Stimulated activated CD4-positive, alpha-beta T cell treated with anti-CD3 and anti-CD28 coated beads, Interleukin-1b, Interleukin-23, amount 100 ng/mL, for 4 hours (primary cell): ENCODE results near the gene PPP2R2C.

ENCODE experiments used
- DNase-seq, 2 donors: peaks; one replicate each; pipeline ENCODE4 v3.0.0-alpha.2; 2020; ENCODE audit warnings: low read depth in 2 of 2

The PPP2R2C gene

GRCh38 chr4:6469898-6470501 is 2.4 kb downstream of the PPP2R2C start:
- DNase-seq, result no peak

GRCh38 chr4:6469144-6469543 is 3.3 kb downstream of the PPP2R2C start:
- no peak for DNase-seq

- DNase-seq, result no peak
These were observed 4.0 kb downstream of the PPP2R2C start for GRCh38 chr4:6468376-6468775.

GRCh38 chr4:6467600-6467999 is 4.8 kb downstream of the PPP2R2C start:
- no peak for DNase-seq

GRCh38 chr4:6466756-6467381 is 5.5 kb downstream of the PPP2R2C start:
- DNase-seq, result no peak

- no peak for DNase-seq
These were observed 6.5 kb downstream of the PPP2R2C start for GRCh38 chr4:6465955-6466354.

- DNase-seq, result no peak
These were observed 7.4 kb downstream of the PPP2R2C start for GRCh38 chr4:6464842-6465588.

GRCh38 chr4:6463311-6464289 is 8.8 kb downstream of the PPP2R2C start:
- DNase-seq, result no peak

GRCh38 chr4:6461301-6462165 is 10.9 kb downstream of the PPP2R2C start:
- no peak for DNase-seq

- DNase-seq, result no peak
These were observed 11.5 kb downstream of the PPP2R2C start for GRCh38 chr4:6460876-6461275.

- DNase-seq, result no peak
These were observed 13.9 kb downstream of the PPP2R2C start for GRCh38 chr4:6458528-6458927.

- no peak for DNase-seq
These were observed 16.0 kb downstream of the PPP2R2C start for GRCh38 chr4:6456450-6456849.

- DNase-seq, result no peak
These were observed 18.1 kb downstream of the PPP2R2C start for GRCh38 chr4:6454112-6454910.

GRCh38 chr4:6453688-6453990 is 18.8 kb downstream of the PPP2R2C start:
- no peak for DNase-seq

GRCh38 chr4:6452897-6453687 is 19.3 kb downstream of the PPP2R2C start:
- DNase-seq, result no peak

GRCh38 chr4:6452116-6452896 is 20.1 kb downstream of the PPP2R2C start:
- DNase-seq, result no peak

- no peak for DNase-seq
These were observed 21.1 kb downstream of the PPP2R2C start for GRCh38 chr4:6451309-6451708.

- DNase-seq, result no peak
These were observed 21.7 kb downstream of the PPP2R2C start for GRCh38 chr4:6450709-6451108.
